Measurements from ENCODE around the gene TEAD2.
"Not testable (repeated sequence)": the region's sequence is repeated elsewhere in the genome, so short reads cannot be mapped to it uniquely, and the experiment has no call there.

Gene TEAD2

GRCh38 chr19:49331187-49331586 lies 31.0 kb downstream of the TEAD2 start:
- peak; percentile 18 for DNase-seq

- peak; percentile 13 for DNase-seq
Observed at GRCh38 chr19:49328741-49329140, 33.5 kb downstream of the TEAD2 start.

GRCh38 chr19:49327878-49328544 lies 34.2 kb downstream of the TEAD2 start:
- peak; percentile 55 for DNase-seq

- DNase-seq = no peak
Observed at GRCh38 chr19:49326165-49326704, 36.0 kb downstream of the TEAD2 start.

- DNase-seq = not testable (repeated sequence)
Observed at GRCh38 chr19:49325756-49326155, 36.5 kb downstream of the TEAD2 start.

GRCh38 chr19:49324801-49325576 lies 37.2 kb downstream of the TEAD2 start, which contains the start of gene SLC6A16:
Gene SLC6A16, minus strand, starts transcription at chr19:49325191. Its CDS starts 13,844 bp downstream, at chr19:49311347.
- peak; percentile 37 for DNase-seq

GRCh38 chr19:49318296-49318695 lies 43.9 kb downstream of the TEAD2 start:
- no peak for DNase-seq

GRCh38 chr19:49316284-49316683 lies 45.9 kb downstream of the TEAD2 start:
- DNase-seq = no peak

- DNase-seq = no peak
Observed at GRCh38 chr19:49315111-49315510, 47.1 kb downstream of the TEAD2 start.

- peak; percentile 34 for DNase-seq
Observed at GRCh38 chr19:49309087-49309486, 53.1 kb downstream of the TEAD2 start.

- DNase-seq = not testable (repeated sequence)
Observed at GRCh38 chr19:49306734-49307133, 55.5 kb downstream of the TEAD2 start.

- peak; percentile 45 for DNase-seq
Observed at GRCh38 chr19:49301866-49302252, 60.4 kb downstream of the TEAD2 start.

GRCh38 chr19:49301165-49301865 lies 60.9 kb downstream of the TEAD2 start:
- DNase-seq = peak; percentile 78

GRCh38 chr19:49298653-49299052 lies 63.6 kb downstream of the TEAD2 start:
- DNase-seq = not testable (repeated sequence)

GRCh38 chr19:49297403-49297802 lies 64.8 kb downstream of the TEAD2 start:
- DNase-seq = no peak

- no peak for DNase-seq
Observed at GRCh38 chr19:49295208-49295880, 66.9 kb downstream of the TEAD2 start.

GRCh38 chr19:49294401-49294800 lies 67.8 kb downstream of the TEAD2 start:
- DNase-seq = no peak
